NCI-H345 treated with DMSO at 0.1 percent for 48 hours (cell line): ENCODE results near the gene FREY1.

Experiments used
- DNase-seq: peaks from one replicate; lab custom pipeline; 2025; ENCODE audit not compliant: unreplicated experiment; lab: John Stamatoyannopoulos, UW

The FREY1 gene

GRCh38 chr11:45906965-45907611 is at the start of gene FREY1:
Gene FREY1 (minus strand): TSS chr11:45907271. CDS start chr11:45907245, 26 bp downstream.
- DNase-seq = no peak

DNA sequence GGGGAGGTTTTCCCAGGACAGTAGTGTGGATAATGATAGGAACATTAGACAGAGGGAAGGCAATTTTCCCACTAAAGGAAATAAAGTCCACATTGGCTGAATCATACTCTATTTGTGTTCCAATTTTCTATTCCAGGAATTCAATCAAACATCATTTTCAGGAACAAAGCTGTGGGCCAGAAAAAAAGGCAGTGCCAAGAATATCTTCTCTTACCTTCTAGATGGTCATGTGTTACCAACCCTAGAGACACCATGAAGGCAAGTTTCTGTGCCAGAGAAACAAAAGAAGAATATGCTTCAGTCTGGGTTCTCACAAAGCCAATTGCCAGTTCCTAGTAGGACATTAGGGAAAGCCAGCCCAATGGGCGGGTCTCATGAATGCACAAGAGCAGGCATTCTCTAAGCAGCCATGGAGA is 42.9 kb upstream of the FREY1 start:
- DNase-seq = no peak

DNA sequence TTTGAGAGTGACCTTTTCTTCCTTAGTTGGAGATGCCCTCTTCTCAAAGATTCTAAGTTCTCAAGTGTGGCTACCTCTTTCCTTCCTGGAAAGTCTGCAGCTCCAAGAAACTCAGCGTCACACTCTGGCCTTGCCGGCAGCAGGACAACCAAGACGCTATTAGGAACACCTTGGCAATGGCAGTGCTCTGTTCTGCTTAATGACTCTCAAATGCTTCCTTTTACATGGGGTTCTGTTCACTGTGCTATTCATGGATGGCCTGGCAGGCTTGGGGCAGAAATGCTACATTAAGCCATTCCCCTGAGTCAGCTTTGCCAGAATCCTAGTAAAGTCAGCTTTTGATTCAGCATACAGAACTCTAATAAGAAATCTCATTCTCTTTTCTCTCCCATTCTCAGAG is 41.3 kb upstream of the FREY1 start:
- no peak for DNase-seq

DNA sequence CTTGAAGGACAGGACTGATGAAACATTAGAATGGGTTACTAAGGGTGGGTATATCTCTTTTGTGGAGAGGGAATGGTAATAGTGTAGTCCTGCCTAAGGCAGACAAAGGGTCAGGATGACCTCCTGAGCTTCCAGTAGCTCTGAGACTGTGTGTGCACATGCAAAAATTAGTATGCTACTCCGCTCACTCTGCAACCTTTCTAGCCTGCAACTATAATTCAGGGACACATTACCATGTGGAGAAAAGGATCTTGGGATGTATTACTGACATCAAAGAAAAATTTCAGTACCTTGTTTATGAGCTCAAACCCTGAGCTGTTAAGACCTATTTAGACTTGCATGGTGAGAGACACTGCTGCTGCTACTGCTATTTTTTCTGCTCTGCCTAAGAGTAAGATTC is 40.8 kb upstream of the FREY1 start:
- no peak for DNase-seq

DNA sequence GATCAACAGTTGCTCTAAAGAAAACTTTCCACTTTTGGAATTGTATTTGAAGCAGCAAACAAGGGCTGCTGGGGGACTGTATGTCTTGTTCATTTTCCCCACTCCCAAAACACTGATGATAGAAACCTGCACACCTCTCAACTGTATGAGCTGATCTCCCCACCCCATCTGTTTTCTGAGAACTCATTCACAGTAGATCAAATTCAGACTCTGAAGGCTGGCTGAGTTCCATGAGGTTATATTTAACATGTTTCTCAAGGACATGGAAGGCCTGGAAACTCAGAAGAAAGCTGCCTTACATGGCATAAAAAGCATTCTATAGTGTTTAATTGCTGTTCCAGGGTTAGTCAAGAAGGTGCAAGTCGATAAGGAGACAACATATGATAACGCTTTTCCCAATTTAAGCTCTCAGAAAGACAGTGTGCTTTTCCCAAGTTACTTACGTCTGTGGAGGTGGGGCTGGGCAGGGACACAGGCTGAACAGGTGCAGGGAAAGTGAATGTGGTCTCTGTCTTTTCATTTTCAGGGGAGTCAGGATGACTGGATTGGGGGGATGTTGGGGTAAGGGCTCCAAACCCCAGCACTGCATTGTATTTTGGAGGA is 38.4 kb upstream of the FREY1 start:
- no peak for DNase-seq

- DNase-seq = no peak
Observed at GRCh38 chr11:45942381-45942780, 35.3 kb upstream of the FREY1 start.

- no peak for DNase-seq
Observed at GRCh38 chr11:45941285-45941684, 34.2 kb upstream of the FREY1 start.

DNA sequence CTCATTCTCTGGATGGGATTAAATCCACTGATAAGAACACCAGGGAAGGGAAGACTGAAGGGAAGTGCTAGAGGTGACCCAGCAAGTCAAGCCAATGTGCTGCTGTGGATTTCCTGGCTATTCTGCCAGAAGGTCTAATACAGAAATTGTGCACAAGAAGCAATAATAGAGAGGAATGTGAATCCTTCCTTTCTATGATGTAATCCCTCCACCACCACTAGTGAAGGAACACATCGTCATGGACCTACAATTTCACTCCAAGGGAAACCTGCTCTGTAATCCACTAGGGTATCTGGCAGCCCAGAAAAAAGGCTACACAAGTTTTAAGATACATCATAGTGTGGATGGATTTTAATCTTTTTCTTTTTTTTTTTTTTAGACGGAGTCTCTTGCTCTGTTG is 32.8 kb upstream of the FREY1 start:
- no peak for DNase-seq

DNA sequence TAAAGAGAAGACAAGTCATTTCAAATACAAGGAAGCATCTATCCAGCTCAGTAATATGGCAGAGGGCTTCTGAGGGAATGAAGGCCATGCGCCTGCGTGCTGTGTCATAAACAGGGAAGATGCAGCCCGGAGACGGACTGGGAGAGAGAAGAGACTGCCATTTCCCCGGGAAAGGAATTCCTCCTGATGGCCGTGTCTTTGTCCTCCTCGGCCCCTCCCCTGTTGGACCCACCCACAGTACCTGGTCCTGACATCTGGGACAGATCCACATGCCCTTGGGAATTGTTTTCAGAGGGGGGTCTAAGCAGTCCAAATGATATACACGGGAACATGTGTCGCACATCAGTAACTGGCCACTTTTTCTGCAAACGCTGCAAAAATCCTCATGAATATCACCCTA is 30.8 kb upstream of the FREY1 start:
- no peak for DNase-seq

DNA sequence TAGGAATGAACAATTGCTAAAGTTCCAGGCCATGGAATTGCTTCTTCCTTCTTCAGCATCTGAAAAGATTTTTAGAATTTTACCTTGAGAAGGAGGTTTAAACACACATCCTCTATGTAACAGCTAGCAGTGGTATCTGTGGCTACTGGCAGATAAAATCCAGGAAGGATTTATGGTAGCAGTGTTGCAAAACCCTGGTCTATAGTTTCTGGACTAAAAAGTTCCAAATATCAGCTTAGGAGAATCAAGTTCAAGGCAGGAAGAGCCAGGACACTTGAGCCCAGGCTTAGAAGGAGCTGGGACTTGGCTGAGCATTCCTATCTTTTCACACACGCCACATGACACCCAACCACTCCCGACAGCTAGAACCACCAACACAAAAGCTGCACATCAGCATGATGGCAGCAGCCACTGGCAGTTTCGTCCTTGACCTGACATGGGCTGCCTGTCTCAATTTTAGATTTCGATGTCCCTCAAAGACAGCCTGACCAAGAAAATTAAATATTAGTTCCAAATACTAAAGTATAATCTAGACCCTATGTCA is 29.5 kb upstream of the FREY1 start:
- DNase-seq = no peak

DNA sequence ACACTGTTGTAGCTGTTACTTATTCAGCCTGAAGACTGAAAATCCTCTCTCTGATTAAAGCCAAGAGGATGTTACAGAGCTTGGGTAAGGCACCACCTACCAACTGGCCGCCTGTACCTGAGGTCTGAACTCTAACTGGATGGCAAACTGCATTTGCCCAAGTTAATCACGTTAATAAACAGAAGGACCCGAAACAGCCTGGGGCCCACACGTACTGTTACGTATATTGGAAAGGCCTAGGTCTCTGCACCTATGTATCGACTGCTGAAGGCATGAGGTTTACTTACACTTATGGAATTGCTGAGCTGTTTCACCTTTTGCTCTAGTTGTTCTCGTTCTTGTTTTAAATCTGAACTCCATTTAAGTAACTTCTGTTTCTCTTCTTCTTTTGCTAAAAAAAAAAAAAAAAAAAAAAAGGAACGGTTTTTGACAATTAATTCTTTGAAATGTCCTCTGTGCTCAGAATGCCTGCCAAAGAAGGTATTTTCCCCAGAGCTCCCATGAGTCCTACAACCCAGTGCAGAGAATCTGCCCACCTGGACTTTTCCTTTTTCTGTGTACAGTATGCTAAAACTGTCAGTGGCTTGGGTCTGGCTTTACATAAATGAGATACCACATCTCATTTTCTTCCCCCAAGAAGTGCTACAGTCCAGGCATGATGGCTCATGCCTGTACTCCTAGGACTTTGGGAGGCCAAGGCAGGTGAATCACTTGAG is 28.4 kb upstream of the FREY1 start:
- DNase-seq = no peak

- no peak for DNase-seq
Observed at GRCh38 chr11:45934580-45935318, 27.7 kb upstream of the FREY1 start.

GRCh38 chr11:45933846-45934579 is 26.9 kb upstream of the FREY1 start:
- DNase-seq = no peak

DNA sequence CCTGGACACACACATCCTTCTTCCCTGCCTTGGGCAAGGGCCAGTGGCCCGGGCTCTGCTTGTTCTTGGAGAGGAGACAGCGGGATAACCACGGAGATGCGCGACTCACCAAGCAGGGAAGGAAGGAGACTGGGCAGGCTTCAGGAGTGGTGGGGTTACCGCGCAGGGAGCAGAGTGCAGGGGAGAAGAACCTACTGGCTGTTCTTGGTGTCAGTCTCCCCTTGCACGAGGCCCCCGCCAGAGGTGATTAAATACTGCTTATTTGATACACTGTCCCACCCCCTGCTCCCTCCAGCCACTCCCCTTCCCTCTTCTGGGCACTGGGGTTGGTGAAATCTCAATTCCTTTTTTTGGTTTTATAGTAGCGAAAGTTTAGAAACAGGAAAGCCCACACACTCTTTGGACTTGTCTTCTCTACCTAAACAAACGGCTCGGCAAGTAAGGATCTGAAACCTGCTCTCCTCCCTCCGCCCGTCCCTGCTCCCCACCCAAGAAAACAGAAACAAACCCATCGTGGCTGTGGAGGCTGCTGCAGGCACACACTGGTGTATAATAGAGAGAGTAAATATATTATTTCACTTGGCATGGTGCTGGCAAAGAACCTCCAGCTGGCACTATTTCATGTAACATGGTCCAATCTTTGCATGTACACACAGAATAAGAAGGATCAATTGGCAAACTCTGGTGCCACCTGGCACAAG is 26.2 kb upstream of the FREY1 start:
- no peak for DNase-seq

- DNase-seq = no peak
Observed at GRCh38 chr11:45932217-45932616, 25.1 kb upstream of the FREY1 start.

DNA sequence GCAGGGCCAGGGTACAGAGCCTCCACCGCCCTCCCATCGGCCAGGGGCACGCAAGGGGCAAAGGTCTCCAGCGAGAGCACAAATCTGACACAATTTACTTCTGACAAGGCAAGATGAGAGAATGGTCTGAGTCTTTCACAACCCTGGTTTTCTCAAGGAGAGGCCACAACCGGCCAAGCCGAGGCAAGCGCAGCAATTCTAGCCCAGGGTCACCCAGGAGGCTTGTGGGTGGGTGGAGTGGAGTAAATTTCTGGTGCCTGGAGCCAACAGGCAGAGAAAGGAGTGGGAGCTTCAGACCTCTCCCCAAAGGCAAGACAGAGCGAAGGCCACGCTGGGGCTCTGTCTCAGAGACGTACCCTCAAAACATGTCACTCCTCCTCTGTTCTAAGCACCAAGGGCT is 24.7 kb upstream of the FREY1 start:
- no peak for DNase-seq

DNA sequence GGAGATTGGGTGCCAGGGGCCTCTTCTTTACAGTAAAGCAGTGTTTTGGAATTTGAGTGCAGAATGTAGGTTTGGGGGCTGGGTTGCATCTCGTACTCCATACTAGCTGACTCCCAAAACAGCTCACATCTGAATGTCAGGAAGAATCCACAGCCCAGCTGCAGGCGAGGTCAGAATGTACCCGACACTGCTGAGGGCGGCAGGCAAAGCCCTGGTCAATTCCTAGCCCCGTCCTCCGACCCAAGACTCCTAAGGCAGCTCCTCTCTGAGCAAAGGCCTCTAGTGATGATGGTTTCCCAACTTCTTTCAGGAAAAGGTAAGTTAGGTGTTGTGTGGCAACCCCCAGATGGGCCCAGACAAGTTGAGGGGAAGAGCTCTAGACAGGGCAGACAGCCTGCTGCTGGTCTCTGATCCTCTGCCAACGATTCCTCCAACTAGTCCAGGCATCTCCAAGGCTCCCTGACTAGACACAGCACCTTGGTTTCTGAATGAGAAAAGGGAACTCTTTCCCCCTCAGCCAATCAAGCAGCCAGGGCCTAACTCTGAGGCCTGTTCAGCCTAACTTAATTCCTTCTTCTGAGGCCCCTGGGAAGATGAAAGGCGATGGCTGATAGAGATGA is 24.0 kb upstream of the FREY1 start:
- DNase-seq = no peak

DNA sequence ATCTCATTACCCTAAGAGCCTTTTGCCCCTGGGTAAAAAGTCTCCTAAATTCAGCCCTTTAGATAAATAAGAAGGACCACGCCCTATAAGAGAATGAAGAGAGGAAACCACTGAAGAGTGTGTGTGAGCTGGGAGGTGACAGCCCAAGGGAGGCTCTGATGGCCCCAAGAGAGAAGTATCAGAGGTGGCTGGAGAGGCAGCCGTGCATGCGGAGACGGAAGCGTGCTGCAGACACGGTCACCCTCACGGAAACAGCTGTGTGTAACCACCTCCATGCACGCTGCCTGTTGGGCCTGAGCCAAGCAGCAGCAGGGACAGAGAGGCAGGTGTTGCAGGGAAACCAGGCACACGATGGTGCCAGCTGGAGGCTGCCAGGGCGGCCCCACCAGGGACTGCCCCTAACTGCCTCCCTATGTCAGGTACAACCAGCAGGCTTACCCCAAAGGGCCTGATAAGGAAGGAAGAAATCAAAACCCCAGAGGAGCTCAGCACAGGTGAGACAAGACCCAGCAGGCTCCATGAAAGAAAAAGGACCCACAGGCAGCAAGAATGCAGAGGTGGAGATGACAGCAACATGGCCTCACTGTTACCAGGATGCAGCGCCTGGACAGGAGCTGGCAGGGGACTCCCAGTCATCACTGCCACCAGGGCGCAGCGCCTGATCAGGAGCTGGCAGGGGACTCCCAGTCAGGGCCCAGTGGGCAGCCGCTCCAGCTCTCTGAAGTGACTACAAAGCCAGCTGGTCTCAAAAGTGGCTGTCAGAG is 23.1 kb upstream of the FREY1 start:
- peak; percentile 80 for DNase-seq

DNA sequence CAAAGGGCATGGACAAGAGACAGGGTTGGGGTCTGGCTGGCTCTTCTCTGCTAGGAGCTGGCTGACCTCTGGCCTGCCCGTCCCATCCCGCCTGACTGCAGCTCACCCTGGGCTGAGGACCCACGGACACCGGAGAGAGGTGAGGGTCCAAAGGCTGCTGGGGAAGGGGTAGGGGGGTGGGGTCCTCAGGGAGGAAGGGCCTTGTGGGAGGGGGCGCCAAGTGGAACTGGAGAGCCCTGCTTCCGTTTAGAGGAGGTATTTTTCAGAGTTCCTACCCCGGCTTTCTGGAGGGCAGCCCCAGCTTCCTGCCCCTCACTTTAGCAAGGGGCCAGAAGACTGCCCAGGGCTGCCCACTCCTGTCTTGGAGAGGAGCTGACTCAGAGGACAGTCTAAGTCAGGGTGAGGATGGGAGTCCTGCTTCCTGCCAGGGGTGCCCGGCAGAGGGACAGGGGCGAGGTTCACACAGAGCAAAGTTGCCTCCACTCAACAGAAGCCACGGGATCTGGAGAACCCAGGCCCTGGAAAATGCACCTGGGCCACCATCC is 22.5 kb upstream of the FREY1 start:
- DNase-seq = no peak
